NOMO-1 treated with DMSO at 0.1 percent for 48 hours (cell line): Measurements from ENCODE around the gene CDK2.
A peak's percentile ranks its signal among the peaks of the same experiment; 100 is the strongest.
"Not testable (repeated sequence)": the region's sequence is repeated elsewhere in the genome, so short reads cannot be mapped to it uniquely, and the experiment has no call there.

Source experiments
- DNase-seq: peaks from one replicate; lab custom pipeline; 2025; ENCODE audit not compliant: unreplicated experiment; lab: John Stamatoyannopoulos, UW

Gene CDK2

GRCh38 chr12:55979069-55979468 is 12.4 kb downstream of the CDK2 start:
- no peak for DNase-seq

- DNase-seq = not testable (repeated sequence)
Measured at GRCh38 chr12:55981882-55982281, 15.3 kb downstream of the CDK2 start.

GRCh38 chr12:55982319-55982936 is 15.8 kb downstream of the CDK2 start:
- DNase-seq = no peak

GRCh38 chr12:55983232-55983842 is 16.7 kb downstream of the CDK2 start:
- peak; percentile 49 for DNase-seq

- DNase-seq = no peak
Measured at GRCh38 chr12:55984861-55985260, 18.2 kb downstream of the CDK2 start.

- no peak for DNase-seq
Measured at GRCh38 chr12:55985341-55985740, 18.7 kb downstream of the CDK2 start.

- DNase-seq = not testable (repeated sequence)
Measured at GRCh38 chr12:55985976-55986375, 19.3 kb downstream of the CDK2 start.

GRCh38 chr12:55991110-55991509 is 24.5 kb downstream of the CDK2 start:
- no peak for DNase-seq

- DNase-seq = no peak
Measured at GRCh38 chr12:55993230-55993853, 26.7 kb downstream of the CDK2 start.

GRCh38 chr12:55995366-55995765 is 28.7 kb downstream of the CDK2 start:
- no peak for DNase-seq

- DNase-seq = peak; percentile 56
Measured at GRCh38 chr12:55996201-55996714, 29.6 kb downstream of the CDK2 start.

- DNase-seq = peak; percentile 96
Measured at GRCh38 chr12:55996715-55997534, 30.3 kb downstream of the CDK2 start, which contains the start of gene SUOX. TSS of gene SUOX (plus strand) at chr12:55997276. CDS start at chr12:56002222, 4,946 bp downstream.

- DNase-seq = no peak
Measured at GRCh38 chr12:55997535-55997859, 30.9 kb downstream of the CDK2 start.

- not testable (repeated sequence) for DNase-seq
Measured at GRCh38 chr12:55999522-55999921, 32.9 kb downstream of the CDK2 start.

GRCh38 chr12:55999999-56000540 is 33.4 kb downstream of the CDK2 start:
- not testable (repeated sequence) for DNase-seq

- no peak for DNase-seq
Measured at GRCh38 chr12:56001487-56002100, 35.0 kb downstream of the CDK2 start.

- DNase-seq = not testable (repeated sequence)
Measured at GRCh38 chr12:56003376-56003775, 36.7 kb downstream of the CDK2 start.

- no peak for DNase-seq
Measured at GRCh38 chr12:56004211-56004610, 37.6 kb downstream of the CDK2 start.

GRCh38 chr12:56007564-56008559 is 41.2 kb downstream of the CDK2 start:
- DNase-seq = peak; percentile 11
